Measurements from ENCODE around the gene HOXA10. TPM values are rescaled to one million over a fixed set of nuclear protein-coding genes. Genes with fewer than 3 reads are reported as not detected.

HOXA10 gene
- total RNA-seq, 2 experiments from 2014 or later: not detected

DNA sequence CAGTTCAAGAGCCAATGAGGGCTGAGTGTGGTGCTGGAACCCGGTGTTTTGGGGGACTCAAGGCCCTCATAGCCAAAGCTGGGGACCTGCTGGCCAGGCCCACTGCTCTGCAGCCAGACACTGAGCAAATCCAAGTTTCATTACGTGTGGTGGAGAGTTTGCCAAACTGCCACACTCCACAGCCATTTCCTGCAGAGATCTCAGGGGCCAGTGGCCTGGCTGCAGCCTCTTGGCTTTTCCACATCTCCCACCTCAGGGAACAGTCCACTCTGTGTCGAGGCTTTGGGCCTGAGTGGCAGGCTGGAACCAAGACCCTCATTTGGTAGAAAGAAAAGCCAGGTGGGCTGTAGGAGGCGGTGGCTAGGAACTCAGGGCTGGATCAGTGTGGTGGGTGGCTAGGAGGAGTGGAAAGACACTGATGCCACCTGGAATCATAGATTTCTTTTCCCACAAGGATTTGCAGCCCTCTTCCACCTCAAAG lies 7.7 kb upstream of the HOXA10 start:
- Histone ChIP-seq H3K27me3 (ENCODE audit: control insufficient read depth in 1 of 2, insufficient read depth in 2 of 2, low read length in 2 of 2) (peaks cover 78 to 90% of the 10 kb centered on the region in 2 experiments), H3K9me3 (ENCODE audit: control insufficient read depth in 1 of 2, insufficient read depth in 1 of 2, low read length in 2 of 2) (peaks cover 0 to 55% of the 10 kb centered on the region in 2 experiments), H3K4me1 (ENCODE audit: insufficient read depth, low read length) (peaks cover 45% of the 10 kb centered on the region), H3K36me3 (ENCODE audit: insufficient read depth, low read length) (no peaks in the 10 kb centered on the region), H3K27ac (ENCODE audit: low read depth in 1 of 2, low read length in 2 of 2) (no peak overlapping the region), H3K4me3 (ENCODE audit: low read length) (no peak overlapping the region)
- Mint-ChIP-seq H3K4me1 (ENCODE audit: low read depth) (peaks cover 33% of the 10 kb centered on the region), H3K27me3 (peaks cover 96% of the 10 kb centered on the region), H3K9me3 (no peaks in the 10 kb centered on the region), H3K27ac (no peak overlapping the region), H3K4me3 (no peak overlapping the region), H3K36me3 (ENCODE audit: low read depth) (no peaks in the 10 kb centered on the region)
- intact Hi-C loops (cut with DNase I, micrococcal nuclease): no loop called here
- DNase-seq: peak in 1 of 14 experiments; percentile 27
- no peak for ATAC-seq (ENCODE audit: poor library complexity)
- CTCF ChIA-PET: interaction anchor here (1.2 to 1.9 kb wide), 2 partner anchors 14 to 21 kb away, joined by 3 to 8 read pairs; no protein-coding TSS in a partner anchor
- TF ChIP-seq, protein P1, sequence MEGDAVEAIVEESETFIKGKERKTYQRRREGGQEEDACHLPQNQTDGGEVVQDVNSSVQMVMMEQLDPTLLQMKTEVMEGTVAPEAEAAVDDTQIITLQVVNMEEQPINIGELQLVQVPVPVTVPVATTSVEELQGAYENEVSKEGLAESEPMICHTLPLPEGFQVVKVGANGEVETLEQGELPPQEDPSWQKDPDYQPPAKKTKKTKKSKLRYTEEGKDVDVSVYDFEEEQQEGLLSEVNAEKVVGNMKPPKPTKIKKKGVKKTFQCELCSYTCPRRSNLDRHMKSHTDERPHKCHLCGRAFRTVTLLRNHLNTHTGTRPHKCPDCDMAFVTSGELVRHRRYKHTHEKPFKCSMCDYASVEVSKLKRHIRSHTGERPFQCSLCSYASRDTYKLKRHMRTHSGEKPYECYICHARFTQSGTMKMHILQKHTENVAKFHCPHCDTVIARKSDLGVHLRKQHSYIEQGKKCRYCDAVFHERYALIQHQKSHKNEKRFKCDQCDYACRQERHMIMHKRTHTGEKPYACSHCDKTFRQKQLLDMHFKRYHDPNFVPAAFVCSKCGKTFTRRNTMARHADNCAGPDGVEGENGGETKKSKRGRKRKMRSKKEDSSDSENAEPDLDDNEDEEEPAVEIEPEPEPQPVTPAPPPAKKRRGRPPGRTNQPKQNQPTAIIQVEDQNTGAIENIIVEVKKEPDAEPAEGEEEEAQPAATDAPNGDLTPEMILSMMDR (IDR thresholded peaks at IDR 0.05): no peak
- POLR2A ChIA-PET: interaction anchor here (3.5 kb wide), 1 partner anchor 9 kb away, joined by 14 read pairs; no protein-coding TSS in a partner anchor

GRCh38 chr7:27180431-27181420 lies 6.6 kb upstream of the HOXA10 start:
- no peaks in the 10 kb centered on the region for H3K36me3 ChIP-seq (ENCODE audit: insufficient read depth, low read length)
- H3K9me3 ChIP-seq (ENCODE audit: control insufficient read depth in 1 of 2, insufficient read depth in 1 of 2, low read length in 2 of 2): peaks cover 0 to 49% of the 10 kb centered on the region in 2 experiments

More at GRCh38 chr7:27180431-27181420, 6.6 kb upstream of the HOXA10 start:
- H3K4me1 ChIP-seq (ENCODE audit: insufficient read depth, low read length): peaks cover 36% of the 10 kb centered on the region
- intact Hi-C loops (cut with DNase I, micrococcal nuclease): no loop called here
- Mint-ChIP-seq H3K27ac (no peak overlapping the region), H3K4me1 (ENCODE audit: low read depth) (peaks cover 24% of the 10 kb centered on the region), H3K27me3 (peaks cover 96% of the 10 kb centered on the region), H3K9me3 (no peaks in the 10 kb centered on the region), H3K36me3 (ENCODE audit: low read depth) (no peaks in the 10 kb centered on the region), H3K4me3 (no peak overlapping the region)
- ChIA-PET POLR2A (interaction anchor here (3.5 kb wide), 1 partner anchor 8 kb away, joined by 14 read pairs; no protein-coding TSS in a partner anchor), CTCF (interaction anchor here (0.6 to 2.0 kb wide), 18 partner anchors 7 to 1311 kb away, joined by 3 to 17 read pairs (median 6); no protein-coding TSS in a partner anchor)
- no peak overlapping the region for H3K27ac ChIP-seq (ENCODE audit: low read depth in 1 of 2, low read length in 2 of 2)
- peaks cover 73 to 90% of the 10 kb centered on the region in 2 experiments for H3K27me3 ChIP-seq (ENCODE audit: control insufficient read depth in 1 of 2, insufficient read depth in 2 of 2, low read length in 2 of 2)
- TF ChIP-seq, protein P1 (IDR thresholded peaks at IDR 0.05): no peak
- DNase-seq (peak in 1 of 14 experiments; percentile 31), ATAC-seq (ENCODE audit: poor library complexity) (no peak)
- no peak overlapping the region for H3K4me3 ChIP-seq (ENCODE audit: low read length)
